Cardiac septum (tissue), 1 donor: ENCODE results near the gene ADAP1. TPM values are rescaled to one million over a fixed set of nuclear protein-coding genes. Genes with fewer than 3 reads are reported as not detected.
"Not testable (repeated sequence)": the region's sequence is repeated elsewhere in the genome, so short reads cannot be mapped to it uniquely, and the experiment has no call there.

Experiments
- DNase-seq: peaks from one replicate; pipeline ENCODE4 v3.0.0-alpha.2; 2020; ENCODE audit warnings: low spot score
- intact Hi-C: fragments of 100-400 bp; cut with DNase I; formaldehyde crosslinking; loops from one replicate; pipeline ENCODE4 v1.14.0; 2022
- total RNA-seq: library from RNA; stranded (reverse); fragmentation: NEBNext Ultra II Directional; extraction: Animal tissue kit (Norgen Biotek cat#: 25700); gene quantifications from one replicate; pipeline ENCODE4 v1.2.1, GENCODE V29; 2021
- donor health status: DM: no; HTN: no; CAD: no.

The ADAP1 gene
- total RNA-seq, 1 donor from 2014 or later: 12.5 TPM

DNA sequence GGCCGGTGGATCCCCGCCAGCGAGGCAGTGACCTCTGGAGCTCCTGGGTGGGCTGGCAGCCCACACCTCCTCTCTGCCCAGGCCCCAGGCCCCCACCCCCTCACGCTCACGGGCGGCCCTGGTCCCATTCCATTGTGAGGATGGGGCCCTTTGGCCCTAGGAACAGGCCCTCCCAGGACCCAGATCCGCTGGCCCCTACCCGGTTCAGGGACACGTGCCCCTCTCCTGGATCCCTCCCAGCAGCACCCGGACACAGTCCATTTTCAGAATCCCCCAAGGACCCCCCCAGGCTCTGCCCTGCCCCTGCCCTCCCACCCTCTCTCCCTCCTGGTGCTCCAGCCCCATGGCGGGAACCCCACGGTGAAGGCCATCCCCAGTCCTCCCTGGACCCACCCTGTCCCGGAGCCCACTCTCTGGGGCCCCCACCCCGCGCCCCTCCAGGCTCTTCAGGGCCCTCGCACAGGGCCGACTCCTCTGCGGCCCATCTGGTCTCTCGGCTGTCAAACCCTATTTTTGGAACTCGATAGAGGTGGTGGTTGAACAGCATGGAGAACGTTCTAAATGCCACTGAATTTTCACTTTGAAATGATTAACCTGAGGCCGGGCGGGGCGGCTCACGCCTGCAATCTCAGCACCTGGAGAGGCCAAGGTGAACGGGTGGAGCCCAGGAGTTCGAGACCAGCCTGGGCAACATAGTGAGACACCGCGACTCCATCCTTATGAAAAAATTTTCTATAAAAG, 8.1 kb downstream of the ADAP1 start:
- DNase-seq: no peak
- intact Hi-C loops: no loop called here

DNA sequence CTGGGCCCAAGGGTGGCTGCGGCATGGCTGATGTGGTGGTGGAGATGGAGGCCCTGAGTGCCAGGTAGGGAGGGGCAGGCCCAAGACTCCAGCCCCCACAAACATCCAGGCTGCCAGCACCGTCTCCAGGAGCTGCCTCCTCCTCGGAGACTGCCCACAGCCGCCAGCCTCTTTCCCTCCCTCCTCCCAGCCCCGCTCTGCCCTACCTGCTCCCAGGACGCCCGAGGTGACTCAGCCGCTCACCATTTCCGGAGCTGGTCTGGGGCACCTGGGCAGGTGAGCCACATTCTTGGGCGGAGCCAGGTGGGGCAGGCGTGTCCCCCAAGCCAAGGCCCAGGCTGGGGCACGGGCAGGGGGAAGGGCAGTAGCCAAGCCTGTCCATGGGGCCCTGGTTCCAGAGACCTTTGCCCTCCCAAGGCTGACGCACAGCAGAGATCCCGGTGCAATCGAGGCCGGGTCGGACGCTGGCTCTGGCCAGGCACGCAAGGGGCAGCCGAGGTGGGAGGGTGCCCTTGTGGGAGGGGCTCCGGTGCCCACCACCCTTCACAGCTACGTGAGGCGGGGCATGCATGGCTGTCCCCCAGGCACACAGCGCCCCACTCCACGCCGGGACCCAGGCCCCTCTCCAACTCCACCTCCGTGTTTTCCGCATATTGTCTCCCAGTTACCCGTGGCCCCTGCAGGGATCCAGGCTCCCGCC, 8.8 kb downstream of the ADAP1 start:
- intact Hi-C loops: no loop called here
- no peak for DNase-seq

DNA sequence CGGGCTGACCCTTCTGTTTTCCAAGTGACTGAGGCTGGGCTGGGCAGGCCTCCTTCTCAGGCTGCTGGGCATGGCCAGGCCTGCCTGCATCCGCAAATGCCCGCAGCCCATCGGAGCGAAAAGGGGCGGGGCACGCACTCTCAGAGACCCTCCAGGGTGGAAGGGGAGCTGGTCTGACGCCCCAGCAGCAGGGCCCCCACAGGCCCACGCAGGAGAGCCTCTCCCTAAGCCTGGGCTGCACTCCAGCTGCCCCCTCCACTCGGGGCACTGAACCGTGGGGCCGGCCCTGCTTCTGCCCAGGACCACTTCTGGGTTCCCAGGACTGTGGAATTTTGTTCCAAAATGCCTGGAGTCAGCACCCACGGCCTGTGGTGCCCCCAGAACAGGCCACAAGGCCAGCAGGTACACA, 9.3 kb downstream of the ADAP1 start:
- DNase-seq: no peak
- intact Hi-C loops: no loop called here

DNA sequence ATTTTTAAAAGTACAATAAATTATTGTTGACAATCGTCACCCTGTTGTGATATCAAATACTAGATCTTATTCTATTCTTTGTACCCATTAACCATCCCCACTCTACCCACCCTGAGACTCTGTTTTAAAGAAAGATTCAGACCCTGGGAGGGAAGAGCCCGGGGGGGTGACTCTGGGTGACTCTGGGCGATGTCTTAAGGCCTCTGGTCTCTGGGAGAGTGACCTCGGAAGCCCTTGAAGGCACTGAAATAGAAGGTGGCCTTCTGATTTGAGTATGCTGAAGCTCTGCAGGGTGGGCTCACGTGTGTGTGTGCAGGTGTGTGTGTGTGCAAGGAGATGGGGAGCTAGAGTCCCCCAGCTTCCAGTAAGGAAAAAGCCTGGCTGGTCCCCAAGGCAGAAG, 9.7 kb downstream of the ADAP1 start:
- intact Hi-C loops: no loop called here
- DNase-seq: no peak

DNA sequence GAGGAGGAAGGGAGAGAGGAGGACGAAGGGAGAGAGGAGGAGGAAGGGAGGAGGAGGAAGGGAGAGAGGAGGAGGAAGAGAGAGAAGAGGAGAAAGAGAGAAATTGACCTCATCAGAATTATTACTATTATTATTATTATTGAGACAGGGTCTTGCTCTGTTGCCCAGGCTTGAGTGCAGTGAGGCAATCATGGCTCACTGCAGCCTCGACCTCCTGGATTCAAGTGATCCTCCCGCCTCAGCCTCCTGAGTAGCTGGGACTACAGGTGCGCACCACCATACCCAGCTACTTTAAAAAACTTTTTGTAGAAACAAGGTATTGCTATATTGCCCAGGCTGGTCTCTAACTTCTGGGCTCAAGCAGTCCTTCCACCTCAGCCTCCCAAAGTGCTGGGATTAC, 10.7 kb downstream of the ADAP1 start:
- intact Hi-C loops, DNase-seq: not testable (repeated sequence)

DNA sequence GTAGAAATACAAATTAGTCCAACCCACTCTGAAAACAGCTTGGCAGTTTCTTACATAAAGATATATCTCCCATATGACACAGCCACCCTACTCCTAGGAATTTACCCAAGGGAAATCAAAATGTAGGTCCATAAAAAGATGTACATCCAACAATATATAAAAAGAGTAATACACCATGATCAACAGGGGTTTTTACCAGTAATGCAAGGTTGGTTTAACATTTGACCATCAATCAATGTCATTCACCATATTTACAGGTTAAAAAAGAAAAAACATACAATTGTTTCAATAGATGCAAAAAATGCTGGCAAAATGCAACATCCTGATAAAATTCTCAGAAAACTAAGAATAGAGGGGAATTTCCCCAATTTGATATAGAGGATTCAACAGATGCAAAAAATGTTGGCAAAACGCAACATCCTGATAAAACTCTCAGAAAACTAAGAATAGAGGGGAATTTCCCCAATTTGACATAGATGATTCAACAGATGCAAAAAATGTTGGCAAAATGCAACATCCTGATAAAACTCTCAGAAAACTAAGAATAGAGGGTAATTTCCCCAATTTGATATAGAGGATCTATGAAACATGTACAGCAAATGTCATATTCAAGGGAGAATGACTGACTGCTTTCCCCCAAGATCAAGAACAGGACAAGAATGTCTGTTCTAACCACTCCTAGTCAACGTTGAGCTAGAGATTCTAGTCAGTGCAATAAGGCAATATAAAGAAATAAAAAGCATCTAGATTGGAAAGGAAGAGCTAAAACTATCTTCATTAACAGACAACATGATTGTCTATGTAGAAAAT, 13.7 kb downstream of the ADAP1 start:
- DNase-seq: no peak
- intact Hi-C loops: no loop called here

DNA sequence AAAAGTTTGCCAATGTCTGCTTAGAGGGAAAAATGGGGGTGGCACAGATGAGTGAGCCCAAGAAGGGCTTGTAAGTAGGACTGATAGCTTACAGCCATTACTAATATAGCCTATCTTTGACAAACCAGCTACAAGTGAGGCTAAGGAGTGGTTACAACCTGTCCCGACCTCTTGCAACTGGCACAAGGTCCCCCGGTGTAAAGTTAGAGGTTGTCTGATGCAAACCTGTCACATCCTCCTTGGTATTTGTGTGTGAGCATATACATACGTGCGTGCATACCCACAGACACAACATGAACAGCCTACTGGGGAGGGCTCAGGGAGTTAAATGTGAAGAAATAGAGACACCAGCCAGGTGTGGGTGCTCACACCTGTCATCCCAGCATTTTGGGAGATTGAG, 14.6 kb downstream of the ADAP1 start:
- DNase-seq: no peak
- intact Hi-C loops: no loop called here

DNA sequence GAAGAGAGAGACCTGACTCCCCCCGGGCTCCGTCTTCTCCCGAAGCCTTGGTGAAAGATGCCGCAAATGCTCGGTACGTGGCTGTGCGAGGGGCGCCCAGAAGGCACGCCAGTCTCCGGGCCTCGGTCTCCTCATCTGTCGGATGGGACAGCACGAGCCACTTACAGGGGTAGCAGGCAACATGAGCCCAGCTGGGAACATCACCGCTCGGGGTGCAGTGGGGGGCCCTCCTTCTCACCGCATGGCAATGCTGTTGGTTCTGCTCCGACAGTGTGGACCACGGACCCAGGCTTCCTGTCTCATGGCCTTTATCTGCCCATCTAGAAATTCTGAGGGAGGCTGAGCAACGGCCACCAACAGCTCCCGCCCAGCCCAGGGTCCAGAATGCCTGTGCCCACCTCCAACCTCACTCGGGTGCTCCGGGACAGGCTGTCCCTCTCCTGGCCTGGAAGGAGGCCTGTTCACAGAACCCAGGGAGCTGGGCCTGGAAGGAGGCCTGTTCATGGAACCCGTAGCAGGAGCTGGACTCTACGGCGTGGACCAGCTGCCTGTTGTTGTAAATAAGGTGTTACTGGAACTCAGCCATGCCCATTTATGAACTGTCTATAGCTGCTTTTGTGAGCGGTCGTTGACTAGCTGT, 15.8 kb downstream of the ADAP1 start:
- DNase-seq: no peak
- intact Hi-C loops: no loop called here

DNA sequence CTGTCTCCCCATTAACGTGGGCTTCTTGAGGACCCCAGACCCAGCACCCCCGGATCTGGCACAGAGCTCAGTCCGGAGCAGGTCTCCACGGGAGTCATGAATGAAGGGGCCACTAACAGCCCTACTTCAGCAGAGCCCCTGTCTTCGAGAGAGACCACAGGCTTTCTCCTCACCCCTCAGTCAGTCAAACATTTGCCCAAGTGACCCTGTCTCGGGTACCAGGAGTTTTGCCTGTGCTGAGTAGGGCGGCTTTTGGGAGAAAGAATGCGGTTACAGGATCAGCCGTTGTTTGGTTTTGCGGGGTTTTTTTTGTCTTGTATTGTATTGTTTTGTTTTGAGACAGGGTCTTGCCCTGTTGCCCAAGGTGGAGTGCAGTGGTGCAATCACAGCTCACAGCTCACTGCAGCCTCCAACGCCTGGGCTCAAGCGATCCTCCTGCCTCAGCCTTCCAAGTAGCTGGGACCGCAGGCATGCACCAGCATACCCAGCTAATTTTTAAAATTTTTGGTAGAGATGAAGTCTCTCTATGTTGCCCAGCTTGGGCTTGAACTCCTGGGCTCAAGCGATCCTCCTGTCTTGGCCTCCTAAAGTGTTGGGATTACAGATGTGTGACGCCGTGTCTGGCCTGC, 16.5 kb downstream of the ADAP1 start:
- DNase-seq: no peak
- intact Hi-C loops: no loop called here

DNA sequence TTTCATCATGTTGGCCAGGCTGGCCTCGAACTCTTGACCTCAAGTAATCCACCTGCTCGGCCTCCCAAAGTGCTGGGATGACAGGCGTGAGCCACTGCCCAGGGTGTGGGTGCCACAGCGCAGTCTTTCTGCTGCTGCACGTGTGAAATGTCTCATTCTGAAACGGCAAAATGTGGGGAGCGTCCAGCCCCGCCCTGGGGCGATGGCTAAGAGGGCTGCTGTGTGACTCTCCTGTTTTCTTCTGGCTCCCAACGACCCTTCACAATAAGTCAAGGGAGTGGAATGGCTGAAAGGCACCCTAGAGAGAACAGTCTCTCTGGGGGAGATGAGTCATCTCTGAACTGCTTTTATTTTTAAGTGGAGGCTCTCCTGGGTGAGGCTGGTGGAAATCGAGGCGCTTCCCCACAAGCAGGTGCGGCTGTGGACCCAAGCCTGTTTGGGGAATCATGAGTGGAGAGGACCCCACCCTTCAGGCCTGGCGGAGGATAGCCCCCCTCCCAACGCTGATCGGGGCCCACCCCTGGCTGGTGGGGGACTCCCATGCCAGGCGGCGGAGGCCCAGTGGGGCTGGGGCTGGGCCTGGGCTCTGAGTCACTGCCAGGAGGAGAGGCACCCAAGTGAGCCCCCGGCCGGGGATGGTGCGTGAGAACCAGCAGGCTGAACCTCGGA, 18.0 kb downstream of the ADAP1 start:
- DNase-seq: no peak
- intact Hi-C loops: no loop called here

DNA sequence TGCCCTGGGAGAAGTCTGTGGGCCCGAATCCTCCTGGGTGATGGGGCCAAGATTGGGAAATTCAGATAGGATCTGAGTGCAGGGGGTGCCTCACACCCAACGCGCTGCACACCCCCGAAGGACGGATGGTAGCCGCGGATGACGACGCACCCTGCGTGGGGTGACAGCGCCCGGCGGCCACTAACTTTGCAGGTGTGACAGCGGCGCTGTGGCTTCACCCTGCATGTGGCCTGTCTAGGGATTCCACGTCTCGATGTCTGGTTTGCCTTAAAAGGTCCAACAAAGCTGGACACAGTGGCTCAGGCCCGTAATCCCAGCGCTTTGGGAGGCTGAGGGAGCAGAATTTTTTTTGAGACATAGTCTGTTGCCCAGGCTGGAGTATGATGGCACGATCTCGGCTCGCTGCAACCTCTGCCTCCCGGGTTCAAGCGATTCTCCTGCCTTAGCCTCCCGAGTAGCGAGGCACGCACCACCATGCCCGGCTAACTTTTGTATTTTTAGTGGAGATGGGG, 18.6 kb downstream of the ADAP1 start:
- intact Hi-C loops: no loop called here
- no peak for DNase-seq

DNA sequence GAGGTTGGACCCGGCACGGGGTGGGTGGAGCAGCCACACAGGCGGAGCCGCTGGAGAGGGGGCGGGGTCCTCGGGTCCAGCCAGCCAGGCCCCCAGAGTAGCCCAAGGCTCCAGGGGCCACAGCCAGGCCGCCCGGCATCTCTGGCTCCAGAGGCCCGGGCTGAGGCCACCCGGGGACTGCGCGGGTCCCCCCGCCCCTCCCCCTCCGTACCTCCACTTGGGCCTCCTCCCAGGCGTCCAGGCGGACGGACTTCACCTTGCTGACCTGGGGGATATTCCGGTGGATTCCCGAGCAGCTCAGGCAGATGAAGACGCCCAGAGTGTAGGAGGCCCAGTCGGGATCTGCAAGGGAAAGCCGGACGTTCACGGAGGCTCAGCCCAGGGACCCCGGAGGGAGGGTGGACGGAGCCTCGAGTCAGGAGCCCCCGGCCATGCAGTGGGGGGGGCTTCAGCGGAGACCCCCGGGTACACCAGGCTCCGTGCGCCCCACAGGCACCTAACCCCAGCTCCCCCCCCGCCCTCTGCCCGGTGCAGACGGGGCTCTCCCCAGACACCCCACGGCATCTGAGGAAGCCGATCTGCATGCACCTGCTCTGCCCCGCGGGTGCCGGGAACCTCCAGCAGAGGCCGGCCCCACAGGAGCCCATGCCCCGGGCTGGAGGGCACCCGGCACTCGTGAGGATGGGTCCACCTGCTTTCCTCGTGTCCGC, 19.2 kb downstream of the ADAP1 start:
- DNase-seq: no peak
- intact Hi-C loops: no loop called here

DNA sequence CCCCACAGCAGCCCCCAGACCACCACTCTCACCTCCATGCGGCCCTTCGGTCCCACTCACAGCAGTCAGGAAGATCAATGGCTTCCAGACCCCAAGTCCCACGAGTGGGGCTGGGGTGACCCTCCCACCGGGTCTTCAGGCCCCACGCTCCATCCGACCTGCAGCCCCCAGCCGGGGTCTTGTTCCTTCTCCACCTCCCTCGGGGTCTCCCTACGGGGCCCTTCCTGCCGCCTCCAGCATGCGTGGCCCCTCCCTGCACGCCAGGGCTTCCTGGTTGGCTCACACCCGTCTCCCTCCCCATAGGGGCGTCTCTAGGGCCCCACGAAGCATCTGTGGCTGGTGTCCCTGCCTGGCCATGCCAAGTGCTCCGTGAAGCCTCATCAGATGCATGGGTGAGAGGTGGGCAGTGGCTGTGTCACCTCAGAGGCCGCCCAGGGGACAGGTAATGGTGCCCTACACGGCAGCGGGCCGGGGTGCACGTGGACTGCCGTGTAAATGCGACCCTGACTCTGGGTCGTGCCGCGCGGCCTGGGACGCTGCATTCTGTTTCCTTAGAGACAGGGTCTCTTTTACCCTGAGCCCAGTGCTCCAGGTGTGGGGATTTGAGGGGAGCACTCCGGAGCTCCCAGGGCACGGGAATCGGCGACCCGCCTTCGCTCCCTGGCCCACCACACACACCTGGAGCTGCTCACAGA, 19.9 kb downstream of the ADAP1 start:
- intact Hi-C loops: no loop called here
- no peak for DNase-seq

DNA sequence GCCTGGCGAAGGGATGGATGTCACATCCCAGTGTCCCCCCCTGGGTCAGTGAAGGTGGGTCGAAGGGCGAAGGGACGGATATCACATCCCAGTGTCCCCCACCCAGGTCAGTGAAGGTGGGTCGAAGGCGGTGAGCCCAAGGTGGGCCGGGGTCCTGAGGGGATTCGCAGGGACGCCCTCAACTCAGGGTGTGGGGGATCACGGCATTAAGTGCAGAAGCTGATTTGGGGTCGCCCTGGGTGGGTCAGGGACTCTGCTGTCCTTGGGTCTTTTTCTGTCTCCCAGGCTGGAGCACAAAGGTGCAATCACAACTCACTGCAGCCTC, 21.9 kb downstream of the ADAP1 start:
- no peak for DNase-seq
- intact Hi-C loops: no loop called here

DNA sequence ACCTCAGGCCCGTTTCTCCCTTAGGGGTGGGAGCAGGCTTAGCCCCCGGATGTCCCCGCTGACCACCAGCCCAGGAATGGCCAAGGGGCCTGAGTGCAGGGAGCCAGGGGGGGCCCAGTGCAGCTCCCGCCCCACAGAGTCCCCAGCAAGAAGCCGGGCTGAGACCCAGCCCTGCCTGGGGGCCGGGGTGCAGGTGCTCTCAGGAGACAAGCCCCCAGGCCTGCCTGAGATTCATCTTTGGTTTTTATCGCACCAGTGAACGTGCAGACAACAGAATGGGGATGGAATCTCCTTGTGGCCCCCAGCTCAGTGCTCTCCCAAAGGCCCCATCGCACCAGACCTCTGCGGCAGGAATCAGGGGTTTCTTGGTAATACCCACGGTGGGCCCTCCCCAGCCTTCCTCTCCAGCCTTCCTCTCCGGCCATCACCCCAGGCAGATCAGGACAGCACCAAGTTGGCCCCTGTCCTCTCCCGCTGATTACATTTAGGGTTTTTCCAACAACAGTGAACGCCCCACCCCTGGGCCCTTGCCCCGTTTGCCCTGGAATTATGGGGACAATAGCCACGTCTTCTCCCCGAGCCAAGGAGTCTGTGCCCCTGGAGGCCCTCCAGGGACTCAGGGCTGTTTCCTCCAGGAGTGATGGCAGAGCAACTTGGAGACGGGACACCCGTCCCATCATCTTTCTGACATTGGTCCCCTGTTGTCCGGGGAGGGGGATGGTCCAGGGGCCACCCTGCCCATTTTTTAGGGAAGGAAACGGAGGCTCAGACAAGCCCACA, 22.4 kb downstream of the ADAP1 start:
- intact Hi-C loops: no loop called here
- DNase-seq: no peak

DNA sequence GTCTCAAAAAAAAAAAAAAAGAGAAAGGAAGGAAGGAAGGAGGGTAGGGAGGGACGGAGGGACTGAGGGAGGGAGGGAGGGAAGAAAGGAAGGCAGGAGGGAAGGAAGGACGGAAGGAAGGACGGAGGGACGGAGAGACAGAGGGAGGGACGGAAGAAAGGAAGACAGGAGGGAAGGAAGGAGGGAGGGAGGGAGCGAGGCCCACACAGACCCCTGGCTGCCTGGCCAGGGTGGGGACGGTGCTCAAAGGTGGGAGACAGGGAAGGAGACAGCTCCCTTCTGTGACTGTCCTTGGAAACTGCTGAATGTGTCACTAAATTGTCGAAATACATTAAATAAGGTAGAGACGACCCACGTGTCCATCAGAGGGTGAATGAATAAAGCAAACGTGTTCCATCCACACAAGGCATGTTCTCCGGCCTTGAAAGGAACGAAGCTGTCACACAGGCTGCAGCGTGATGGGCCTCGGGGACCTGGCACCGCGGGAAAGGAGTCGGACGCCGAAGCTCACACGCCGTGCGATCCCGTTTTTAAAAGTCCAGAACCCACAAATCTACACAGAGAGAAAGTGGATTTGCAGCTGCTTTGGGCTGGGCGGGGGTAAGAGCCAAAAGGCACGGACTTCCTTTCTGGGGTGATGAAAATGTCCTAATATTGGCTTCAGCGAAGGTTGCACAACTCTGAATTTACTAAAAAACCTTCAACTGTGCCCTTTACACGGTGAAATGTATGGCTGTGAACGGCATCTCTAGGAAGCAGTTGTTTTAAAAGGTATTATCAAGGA, 23.3 kb downstream of the ADAP1 start:
- no peak for DNase-seq
- intact Hi-C loops: no loop called here
